ENCODE results near the gene MED27. TPM values are rescaled to one million over a fixed set of nuclear protein-coding genes. Genes with fewer than 3 reads are reported as not detected.

MED27 gene
- total and polyA plus RNA-seq, 9 of the 15 experiments (the other 6 are each of a cell fraction or from before 2014, with no cell fraction given) = 24.4 to 91.0 (median 36.1) TPM

- ATAC-seq = no peak
- TF ChIP-seq ZNF318 (IDR thresholded peaks at IDR 0.05; ENCODE audit: borderline replicate concordance in 1 of 2, low read depth in 1 of 2) (no peak), ARID4B (CRISPR knock-in tag; IDR thresholded peaks at IDR 0.05) (no peak)
Measured at GRCh38 chr9:131994364-131995125, 85.1 kb downstream of the MED27 start.

More at GRCh38 chr9:131994364-131995125, 85.1 kb downstream of the MED27 start:
- no peak overlapping the region for H3K9ac ChIP-seq (ENCODE audit: insufficient read depth in 1 of 2, low read depth in 2 of 2, low read length in 2 of 2)
- no peaks in the 10 kb centered on the region; the same call in 1 of the 2 replicates for H4K20me1 ChIP-seq (replicated peaks; ENCODE audit: control insufficient read depth, insufficient read depth, low read length)
- CTCF ChIA-PET (ENCODE audit: low intra/inter-chr PET ratio) = no interaction called here
- H3K4me2 ChIP-seq (ENCODE audit: insufficient read depth, low read length) = no peak overlapping the region
- FAIRE-seq (no peak), DNase-seq (ENCODE audit: extremely low read depth in 1 of 4, low spot score in 3 of 4) (no peak)
- intact Hi-C loops (cut with micrococcal nuclease) = no loop called here
- no peaks in the 10 kb centered on the region for H3K9me1 ChIP-seq (ENCODE audit: control insufficient read depth, insufficient read depth, low read length)
- no peak overlapping the region for H3K4me3 ChIP-seq
- 69% methylated on average over 6 of the region's 6 CpGs for WGBS (ENCODE audit: insufficient coverage, low coverage, missing lambda C conversion rate)
- H3K4me1 ChIP-seq (replicated peaks in 1 of 2; ENCODE audit: control insufficient read depth in 2 of 2, insufficient read depth in 2 of 2, low read length in 2 of 2) = peaks cover 0 to 7% of the 10 kb centered on the region in 2 experiments; a peak in 2 of 5 replicates
- no TSS peak for BruUV-seq (replicated peaks)
- no peak overlapping the region for H2AFZ ChIP-seq (ENCODE audit: low read depth, low read length)
- in situ Hi-C loops (cut with MboI) = no loop called here
- no peaks in the 10 kb centered on the region for H3K9me3 ChIP-seq (replicated peaks; ENCODE audit: control insufficient read depth, insufficient read depth, low read depth, low read length)
- no peaks in the 10 kb centered on the region for H3K79me2 ChIP-seq (ENCODE audit: control insufficient read depth, insufficient read depth, low read length)
- POLR2A ChIA-PET = interaction anchor here (1.1 kb wide), 1 partner anchor 15 kb away, joined by 3 read pairs; no protein-coding TSS in a partner anchor
- H3K27ac ChIP-seq (ENCODE audit: extremely low read depth, low read depth, low read length) = no peak overlapping the region
- no peaks in the 10 kb centered on the region for H3K36me3 ChIP-seq (ENCODE audit: control insufficient read depth, insufficient read depth, low read length)
- no peaks in the 10 kb centered on the region for H3K27me3 ChIP-seq (ENCODE audit: control insufficient read depth in 2 of 2, insufficient read depth in 2 of 2, low read length in 2 of 2)

Data from K562 (cell line).